Neural progenitor cell (in vitro differentiated cells): ENCODE measurements around the gene DEPDC1B.

ENCODE experiments used
- EZH2 ChIP-seq: fragments of 200-600 bp; sonication (generic); IDR thresholded peaks from 2 replicates; pipeline ENCODE4 v1.6.1; 2017; ENCODE audit warnings: antibody characterized with exemption, mild to moderate bottlenecking, moderate library complexity
- EZH2phosphoT487 ChIP-seq: fragments of 200-600 bp; sonication (generic); IDR thresholded peaks from 2 replicates; pipeline ENCODE4 v1.6.1; 2017; ENCODE audit warnings: antibody characterized with exemption
- TF ChIP-seq, protein P1 (sequence below): fragments of 200-600 bp; sonication (generic); IDR thresholded peaks from 2 replicates; pipeline ENCODE4 v1.5.1; 2017; ENCODE audit warnings: antibody characterized with exemption, mild to moderate bottlenecking

- TF ChIP-seq, protein P1, sequence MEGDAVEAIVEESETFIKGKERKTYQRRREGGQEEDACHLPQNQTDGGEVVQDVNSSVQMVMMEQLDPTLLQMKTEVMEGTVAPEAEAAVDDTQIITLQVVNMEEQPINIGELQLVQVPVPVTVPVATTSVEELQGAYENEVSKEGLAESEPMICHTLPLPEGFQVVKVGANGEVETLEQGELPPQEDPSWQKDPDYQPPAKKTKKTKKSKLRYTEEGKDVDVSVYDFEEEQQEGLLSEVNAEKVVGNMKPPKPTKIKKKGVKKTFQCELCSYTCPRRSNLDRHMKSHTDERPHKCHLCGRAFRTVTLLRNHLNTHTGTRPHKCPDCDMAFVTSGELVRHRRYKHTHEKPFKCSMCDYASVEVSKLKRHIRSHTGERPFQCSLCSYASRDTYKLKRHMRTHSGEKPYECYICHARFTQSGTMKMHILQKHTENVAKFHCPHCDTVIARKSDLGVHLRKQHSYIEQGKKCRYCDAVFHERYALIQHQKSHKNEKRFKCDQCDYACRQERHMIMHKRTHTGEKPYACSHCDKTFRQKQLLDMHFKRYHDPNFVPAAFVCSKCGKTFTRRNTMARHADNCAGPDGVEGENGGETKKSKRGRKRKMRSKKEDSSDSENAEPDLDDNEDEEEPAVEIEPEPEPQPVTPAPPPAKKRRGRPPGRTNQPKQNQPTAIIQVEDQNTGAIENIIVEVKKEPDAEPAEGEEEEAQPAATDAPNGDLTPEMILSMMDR = peak; percentile 59
- no peak for TF ChIP-seq EZH2
- no peak for TF ChIP-seq EZH2phosphoT487
Observed at GRCh38 chr5:60699609-60700415, at the start of gene DEPDC1B.
